Body of pancreas (tissue), 4 donors: ENCODE measurements around the gene FCN3.

ENCODE experiments used
- CTCF ChIP-seq, 7 experiments: fragments of 450-650 bp in 4 of 7; fragments of 200-600 bp in 3 of 7; sonication (generic) in 3 of 7; IDR thresholded peaks; one replicate each; pipeline ENCODE4 v1.5.1; 2016 to 2019; ENCODE audit warnings: antibody characterized with exemption in 7 of 7
- POLR2A ChIP-seq, 3 donors: fragments of 450-650 bp; IDR thresholded peaks; one replicate each; pipeline ENCODE4 v1.6.1; 2016; ENCODE audit warnings: antibody characterized with exemption in 3 of 3, mild to moderate bottlenecking in 2 of 3

- TF ChIP-seq CTCF (IDR thresholded peaks at IDR 0.05) (no peak), POLR2A (IDR thresholded peaks at IDR 0.05) (no peak)
Measured at GRCh38 chr1:27372022-27372807, 2.4 kb downstream of the FCN3 start.
